Fibroblast of lung (primary cell): ENCODE data around the gene AK4.

ENCODE experiments used
- EZH2 ChIP-seq: IDR thresholded peaks from 2 replicates; pipeline ENCODE4 v1.5.1; 2012; ENCODE audit warnings: low read length, control low read depth, mild to moderate bottlenecking; ENCODE audit errors: missing control alignments
- TF ChIP-seq, protein P1 (sequence below), 2 donors: IDR thresholded peaks in 1 of 2; conservative IDR thresholded peaks in 1 of 2; 1 replicate in 1 of 2; 2 replicates in 1 of 2; pipeline ENCODE4 v1.5.1; 2011 to 2012; ENCODE audit warnings: low read length in 2 of 2, control low read depth in 1 of 2, inconsistent platforms in 1 of 2, low read depth in 1 of 2, mild to moderate bottlenecking in 1 of 2

DNA sequence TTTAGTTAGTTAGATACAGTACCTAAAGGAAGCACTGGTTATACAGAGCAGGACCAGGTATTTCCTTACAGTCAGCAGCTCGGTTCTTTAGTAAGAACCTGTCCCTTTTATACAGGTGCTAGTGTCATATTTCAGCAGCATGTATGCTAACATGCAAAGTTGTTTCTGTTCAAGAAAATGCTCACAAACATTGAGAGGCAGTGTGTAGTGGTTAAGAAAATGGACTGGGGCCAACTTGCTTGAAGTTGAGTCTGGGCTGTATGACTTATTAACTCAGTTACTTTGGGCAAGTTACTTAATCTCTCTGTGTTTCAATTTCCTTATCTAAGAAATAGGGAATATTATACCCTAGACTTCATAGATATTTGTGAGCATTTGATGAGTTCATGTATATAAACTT lies 31.1 kb downstream of the AK4 start:
- TF ChIP-seq, protein P1, sequence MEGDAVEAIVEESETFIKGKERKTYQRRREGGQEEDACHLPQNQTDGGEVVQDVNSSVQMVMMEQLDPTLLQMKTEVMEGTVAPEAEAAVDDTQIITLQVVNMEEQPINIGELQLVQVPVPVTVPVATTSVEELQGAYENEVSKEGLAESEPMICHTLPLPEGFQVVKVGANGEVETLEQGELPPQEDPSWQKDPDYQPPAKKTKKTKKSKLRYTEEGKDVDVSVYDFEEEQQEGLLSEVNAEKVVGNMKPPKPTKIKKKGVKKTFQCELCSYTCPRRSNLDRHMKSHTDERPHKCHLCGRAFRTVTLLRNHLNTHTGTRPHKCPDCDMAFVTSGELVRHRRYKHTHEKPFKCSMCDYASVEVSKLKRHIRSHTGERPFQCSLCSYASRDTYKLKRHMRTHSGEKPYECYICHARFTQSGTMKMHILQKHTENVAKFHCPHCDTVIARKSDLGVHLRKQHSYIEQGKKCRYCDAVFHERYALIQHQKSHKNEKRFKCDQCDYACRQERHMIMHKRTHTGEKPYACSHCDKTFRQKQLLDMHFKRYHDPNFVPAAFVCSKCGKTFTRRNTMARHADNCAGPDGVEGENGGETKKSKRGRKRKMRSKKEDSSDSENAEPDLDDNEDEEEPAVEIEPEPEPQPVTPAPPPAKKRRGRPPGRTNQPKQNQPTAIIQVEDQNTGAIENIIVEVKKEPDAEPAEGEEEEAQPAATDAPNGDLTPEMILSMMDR (conservative IDR thresholded peaks at IDR 0.05 in 1 of 2, IDR thresholded peaks at IDR 0.05 in 1 of 2; ENCODE audit: low read depth in 1 of 2, low read length in 2 of 2), result no peak
- TF ChIP-seq EZH2, result no peak
